HG03457 (cell line): ENCODE data around the gene ACVR1B.
"Not testable (repeated sequence)": the region's sequence is repeated elsewhere in the genome, so short reads cannot be mapped to it uniquely, and the experiment has no call there.

Experiments
- ATAC-seq: cut with Tn5 transposase; IDR thresholded peaks from one replicate; pipeline ENCODE4 v1.9.1; 2021; ENCODE audit warnings: moderate number of reproducible peaks; ENCODE audit not compliant: unreplicated experiment

ACVR1B gene

GRCh38 chr12:51969643-51970042 lies 18.1 kb downstream of the ACVR1B start:
- ATAC-seq = no peak

DNA sequence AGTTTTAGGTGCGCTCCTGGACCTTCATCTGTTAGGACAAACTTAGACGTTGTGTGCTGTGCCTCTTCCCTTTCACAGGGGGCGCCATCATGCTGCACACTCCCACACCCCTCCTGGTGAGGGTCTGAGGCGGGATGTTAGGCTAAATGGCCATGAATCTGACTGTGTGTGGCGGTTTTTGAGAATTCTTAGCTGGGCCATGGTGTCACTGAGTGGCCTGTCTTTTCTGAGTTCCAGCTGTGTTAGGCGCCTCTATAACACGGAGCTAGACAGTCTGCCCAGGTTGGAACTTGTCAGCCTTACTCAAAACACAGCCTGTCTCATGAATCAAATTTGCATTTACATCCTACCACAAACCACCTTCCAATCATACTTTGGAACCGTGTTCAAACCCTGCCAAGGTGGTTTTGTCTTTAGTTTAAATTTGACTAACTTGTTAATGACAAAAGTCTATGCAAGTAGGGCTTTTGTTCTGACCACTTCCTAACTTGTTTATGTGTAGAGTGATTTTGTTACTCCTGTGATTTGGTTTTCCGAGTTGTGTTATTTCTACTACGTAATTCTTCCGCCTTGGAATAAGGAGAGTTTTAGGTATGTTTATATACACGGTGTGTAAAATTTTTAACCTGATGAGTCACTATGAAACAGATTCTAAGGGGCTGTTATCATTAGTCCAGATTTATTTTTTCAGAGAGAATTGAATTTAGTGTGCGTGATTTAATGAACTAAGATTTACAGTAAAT lies 19.6 kb downstream of the ACVR1B start:
- ATAC-seq = peak; percentile 76

GRCh38 chr12:51971679-51972421 lies 20.4 kb downstream of the ACVR1B start:
- ATAC-seq = peak; percentile 34

DNA sequence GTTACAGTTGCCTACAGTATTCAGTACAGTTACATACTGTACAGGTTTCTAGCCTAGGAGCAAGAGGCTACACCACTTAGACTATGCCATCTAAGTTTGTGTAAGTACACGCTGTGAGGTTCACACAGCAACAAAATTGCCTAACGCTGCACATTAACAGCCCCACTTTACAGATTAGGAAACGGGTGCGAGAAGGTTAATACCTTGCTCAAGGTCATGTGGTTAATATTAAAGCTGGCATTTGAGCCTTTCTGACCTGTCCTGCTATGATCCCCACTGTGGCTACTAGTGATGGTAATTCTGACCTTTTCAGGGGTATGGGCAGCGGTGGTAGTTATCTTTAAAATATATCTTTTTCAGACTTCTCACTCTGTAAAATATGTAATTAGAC lies 20.9 kb downstream of the ACVR1B start:
- no peak for ATAC-seq

DNA sequence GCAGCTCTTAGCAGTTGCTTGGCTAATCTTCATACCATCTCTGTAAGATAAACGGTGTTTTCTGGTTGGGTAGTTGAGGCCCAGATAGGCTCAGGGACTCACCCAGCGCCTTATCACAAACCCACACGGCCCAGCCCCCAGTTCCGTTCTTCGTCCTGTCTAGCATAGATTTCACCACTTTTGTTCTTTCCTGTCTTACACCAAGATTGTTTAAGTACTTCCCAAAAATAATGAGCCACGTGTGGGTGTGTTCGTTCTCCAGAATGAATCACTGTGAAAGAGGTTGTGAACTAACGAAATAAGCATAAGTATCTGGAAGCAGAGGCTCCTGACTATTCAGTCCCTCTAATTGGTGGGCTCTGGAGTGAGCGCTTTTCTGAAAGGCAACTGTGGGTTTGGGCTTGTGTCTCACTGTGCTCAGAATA lies 21.4 kb downstream of the ACVR1B start:
- ATAC-seq = no peak

DNA sequence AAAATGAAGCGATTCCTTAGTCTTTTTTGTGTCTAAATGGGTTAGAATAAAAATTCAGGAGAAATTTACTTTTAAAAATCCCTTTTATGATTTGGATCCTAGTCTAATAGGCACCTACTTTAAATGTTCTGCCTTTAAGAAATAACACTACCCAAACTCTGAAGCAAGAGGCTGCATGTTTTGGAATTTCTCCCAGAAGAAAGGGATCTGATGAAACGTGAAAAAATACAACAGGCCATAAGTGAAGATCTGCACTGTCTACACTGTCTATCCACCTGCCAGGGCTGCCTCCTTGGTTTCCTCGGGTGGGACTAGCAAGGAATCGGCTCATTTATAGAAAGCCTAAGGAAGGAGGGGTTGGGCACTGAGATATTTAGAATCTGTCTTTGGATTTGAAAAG lies 22.1 kb downstream of the ACVR1B start:
- no peak for ATAC-seq

DNA sequence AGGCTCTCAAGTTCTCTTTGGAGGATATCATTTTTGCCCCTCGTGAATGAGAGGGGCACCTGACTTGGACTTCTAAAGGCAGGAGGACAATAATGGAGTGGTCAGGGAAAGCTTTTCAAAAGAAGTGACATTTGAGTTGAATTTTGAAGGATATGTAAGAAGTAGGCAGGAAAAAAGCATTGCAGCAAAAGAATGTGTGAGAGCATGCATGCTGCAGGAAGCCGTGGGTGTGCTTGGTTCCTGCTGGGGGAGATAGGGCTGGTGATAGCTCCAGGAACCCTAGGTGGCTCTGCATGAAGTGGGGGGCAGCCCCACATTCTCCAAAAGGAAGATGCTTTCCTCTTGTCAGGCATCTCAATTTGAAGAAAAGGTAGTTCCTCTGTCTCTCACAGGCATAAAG lies 23.1 kb downstream of the ACVR1B start:
- ATAC-seq = no peak

DNA sequence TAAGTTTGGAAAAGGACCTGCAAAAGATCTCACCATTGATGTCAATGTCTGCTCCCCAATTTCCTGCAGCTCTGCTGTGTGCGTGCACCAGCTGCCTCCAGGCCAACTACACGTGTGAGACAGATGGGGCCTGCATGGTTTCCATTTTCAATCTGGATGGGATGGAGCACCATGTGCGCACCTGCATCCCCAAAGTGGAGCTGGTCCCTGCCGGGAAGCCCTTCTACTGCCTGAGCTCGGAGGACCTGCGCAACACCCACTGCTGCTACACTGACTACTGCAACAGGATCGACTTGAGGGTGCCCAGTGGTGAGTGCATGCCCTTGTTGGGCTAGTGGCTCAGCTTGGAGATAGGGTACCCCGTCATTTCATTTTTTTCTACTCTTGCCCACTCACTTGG lies 23.7 kb downstream of the ACVR1B start:
- no peak for ATAC-seq

DNA sequence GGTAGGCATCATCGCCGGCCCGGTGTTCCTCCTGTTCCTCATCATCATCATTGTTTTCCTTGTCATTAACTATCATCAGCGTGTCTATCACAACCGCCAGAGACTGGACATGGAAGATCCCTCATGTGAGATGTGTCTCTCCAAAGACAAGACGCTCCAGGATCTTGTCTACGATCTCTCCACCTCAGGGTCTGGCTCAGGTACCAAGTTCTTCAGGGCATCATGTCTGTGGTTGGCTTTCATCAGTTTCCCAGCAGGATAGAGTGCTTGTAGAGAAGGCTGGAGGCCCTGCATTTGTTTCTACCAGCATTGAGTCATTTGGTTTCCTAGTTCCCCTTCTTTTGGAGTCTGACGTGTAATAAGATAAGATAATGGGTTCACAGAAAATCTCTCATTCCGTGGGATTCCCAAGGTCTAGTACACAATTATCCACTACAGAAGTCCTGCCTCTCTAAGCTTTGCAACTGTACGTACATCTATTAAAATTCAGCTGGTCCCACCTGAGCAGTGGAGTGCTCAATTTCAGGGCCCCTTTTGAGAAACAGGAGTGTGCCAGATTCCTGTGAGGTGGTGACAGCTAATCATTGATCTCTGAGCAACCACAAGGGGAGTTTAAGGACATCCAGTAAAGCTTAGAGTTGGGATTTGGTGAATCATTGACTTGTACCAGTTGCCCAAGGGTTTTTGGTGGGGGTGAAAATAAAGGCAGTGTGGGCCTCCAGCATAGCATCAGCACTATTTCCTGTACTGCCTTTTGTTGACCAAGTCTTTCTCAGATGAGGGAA lies 25.1 kb downstream of the ACVR1B start:
- no peak for ATAC-seq

DNA sequence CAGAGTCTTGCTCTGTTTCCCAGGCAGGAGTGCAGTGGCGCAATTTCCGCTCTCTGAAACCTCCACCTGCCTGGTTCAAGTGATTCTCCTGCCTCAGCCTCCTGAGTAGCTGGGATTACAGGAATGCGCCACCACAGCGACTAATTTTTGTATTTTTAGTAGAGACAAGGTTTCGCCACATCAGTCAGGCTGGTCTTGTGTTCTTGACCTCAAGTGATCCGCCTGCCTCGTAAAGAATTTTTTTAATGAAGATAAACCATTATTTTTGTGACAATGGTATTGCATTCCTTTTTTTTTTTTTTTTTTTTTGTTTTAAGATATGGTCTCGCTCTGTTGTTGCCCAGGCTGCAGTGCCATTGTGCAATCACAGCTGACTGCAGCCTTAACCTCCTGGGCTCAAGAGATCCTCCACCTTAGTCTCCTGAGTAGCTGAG lies 25.8 kb downstream of the ACVR1B start:
- ATAC-seq = no peak

DNA sequence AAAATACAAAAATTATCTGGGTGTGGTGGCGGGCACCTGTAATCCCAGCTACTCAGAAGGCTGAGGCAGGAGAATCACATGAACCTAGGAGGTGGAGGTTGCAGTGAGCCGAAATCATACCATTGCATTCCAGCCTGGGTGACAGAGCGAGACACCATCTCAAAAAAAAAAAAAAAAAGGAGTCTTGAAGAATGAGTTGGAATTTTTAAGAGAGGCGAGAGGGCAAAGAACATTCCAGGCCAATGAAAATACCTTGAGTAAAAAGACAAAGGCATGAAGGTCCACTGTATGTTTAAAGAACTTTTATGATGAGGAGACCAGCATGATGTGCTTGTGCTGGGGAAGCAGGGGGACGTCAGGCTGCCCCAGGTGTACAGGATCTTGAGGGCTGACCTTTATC lies 27.8 kb downstream of the ACVR1B start:
- ATAC-seq = not testable (repeated sequence)

DNA sequence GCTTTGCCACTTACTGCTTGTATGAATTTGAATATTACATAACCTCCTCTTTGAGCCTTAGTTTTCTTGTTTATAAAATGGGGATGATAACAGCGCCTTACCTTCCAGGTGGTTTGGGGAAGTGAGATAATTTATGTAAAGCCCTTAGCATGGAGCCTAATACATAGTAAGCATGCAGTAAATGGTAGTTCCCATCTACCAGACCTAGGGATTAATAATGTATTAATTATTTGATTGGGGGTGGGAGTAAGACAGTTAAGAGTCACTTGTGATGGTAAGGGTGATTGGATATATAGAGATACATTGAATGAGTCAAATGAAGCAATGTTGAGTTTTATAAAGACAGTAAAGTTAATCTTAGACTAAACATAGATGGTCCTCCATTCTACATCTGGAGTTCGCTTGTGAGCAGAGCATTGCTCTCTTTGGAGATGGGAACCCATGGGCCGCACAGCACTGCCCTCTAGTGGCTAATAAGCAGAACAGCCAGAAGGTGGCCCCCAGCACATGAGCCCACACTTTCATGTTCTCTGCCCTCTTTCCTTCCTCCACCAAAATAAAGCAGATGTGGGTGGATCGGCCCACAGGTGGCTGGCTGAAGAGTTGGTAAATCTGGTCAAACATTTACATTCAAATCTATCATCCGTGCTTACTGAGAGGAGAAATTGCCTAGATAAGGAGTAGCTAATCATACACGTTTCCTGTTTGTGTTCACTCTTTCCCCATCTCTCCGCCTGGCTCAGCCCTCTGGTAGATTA lies 28.7 kb downstream of the ACVR1B start:
- peak; percentile 68 for ATAC-seq

DNA sequence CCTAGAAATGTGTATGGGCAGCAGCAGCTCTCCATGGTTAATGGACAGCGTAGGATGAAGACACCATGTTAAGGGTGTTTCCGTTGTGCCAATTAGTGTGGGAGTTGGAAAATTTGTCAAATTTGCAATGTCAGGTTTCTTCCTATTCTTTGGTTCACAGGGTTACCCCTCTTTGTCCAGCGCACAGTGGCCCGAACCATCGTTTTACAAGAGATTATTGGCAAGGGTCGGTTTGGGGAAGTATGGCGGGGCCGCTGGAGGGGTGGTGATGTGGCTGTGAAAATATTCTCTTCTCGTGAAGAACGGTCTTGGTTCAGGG lies 29.3 kb downstream of the ACVR1B start:
- ATAC-seq = no peak

DNA sequence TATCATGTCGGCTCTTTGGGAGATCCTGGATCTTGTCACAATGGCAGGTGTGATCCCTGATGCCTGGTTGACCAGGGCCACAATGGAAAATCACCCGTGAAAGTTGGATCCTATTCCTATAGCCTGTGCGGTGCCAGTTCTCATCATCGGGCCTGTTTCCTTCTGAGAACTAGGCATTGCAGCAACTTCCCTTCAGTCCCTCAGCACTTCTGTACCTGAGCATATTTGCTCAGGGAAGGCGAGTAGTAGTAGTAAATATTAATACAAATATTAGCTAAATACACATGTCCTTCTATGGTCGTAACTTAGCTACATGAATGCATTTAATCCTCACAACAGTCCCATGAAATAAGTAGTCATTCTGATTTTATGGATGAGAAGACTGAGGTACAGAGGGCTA lies 33.2 kb downstream of the ACVR1B start:
- no peak for ATAC-seq

DNA sequence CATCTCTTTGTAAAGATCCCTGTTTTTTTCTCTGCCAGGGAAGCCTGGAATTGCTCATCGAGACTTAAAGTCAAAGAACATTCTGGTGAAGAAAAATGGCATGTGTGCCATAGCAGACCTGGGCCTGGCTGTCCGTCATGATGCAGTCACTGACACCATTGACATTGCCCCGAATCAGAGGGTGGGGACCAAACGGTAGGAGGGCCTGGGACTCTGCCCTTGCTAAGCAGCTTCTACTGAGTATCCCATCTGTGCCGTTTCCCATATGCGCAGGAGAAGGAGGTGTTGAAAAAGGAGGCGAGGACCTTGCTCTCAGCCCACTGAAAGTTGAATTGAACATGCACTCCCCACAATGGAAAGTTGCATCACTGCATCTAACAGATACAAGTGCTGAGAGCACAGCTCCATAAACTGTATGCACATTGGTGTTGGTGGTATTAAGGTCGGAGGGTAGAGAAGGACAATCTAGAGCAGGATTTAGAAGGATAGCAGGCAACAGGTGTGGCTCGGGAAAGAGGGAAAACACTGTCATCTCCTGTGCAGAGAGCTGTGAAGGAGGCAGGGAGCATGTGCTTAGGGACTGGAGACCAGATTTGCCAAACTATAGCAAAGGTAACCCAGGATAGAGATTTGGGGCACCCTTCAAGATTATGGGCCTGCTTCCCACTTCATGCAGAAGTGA lies 33.8 kb downstream of the ACVR1B start:
- ATAC-seq = no peak

GRCh38 chr12:51986834-51987233 lies 35.3 kb downstream of the ACVR1B start:
- ATAC-seq = no peak

DNA sequence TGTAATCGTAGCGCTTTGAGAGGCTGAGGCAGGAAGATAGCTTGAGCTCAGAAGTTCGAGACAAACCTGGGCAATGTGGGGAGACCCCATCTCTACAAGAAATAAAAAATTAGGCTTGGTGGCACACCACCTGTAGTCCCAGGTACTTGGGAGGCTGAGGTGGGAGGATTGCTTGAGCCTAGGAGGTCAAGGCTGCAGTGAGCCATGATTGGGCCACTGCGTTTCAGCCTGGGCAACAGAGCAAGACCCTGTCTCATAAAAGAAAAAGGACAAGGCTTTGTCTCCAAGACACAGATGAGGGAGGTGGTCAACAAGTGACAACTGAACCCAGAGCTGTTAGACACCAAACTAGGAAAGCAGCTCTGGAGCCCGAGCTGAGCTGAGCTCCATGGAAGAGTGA lies 40.7 kb downstream of the ACVR1B start:
- no peak for ATAC-seq

DNA sequence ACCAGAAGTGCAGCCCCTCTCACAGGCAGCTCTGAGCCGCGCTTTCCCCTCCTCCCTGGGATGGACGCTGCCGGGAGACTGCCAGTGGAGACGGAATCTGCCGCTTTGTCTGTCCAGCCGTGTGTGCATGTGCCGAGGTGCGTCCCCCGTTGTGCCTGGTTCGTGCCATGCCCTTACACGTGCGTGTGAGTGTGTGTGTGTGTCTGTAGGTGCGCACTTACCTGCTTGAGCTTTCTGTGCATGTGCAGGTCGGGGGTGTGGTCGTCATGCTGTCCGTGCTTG lies 43.0 kb downstream of the ACVR1B start:
- no peak for ATAC-seq

GRCh38 chr12:51994959-51995358 lies 43.5 kb downstream of the ACVR1B start:
- no peak for ATAC-seq

GRCh38 chr12:51997136-51997535 lies 45.6 kb downstream of the ACVR1B start:
- ATAC-seq = no peak

- ATAC-seq = no peak
Observed at GRCh38 chr12:52003016-52003550, 51.6 kb downstream of the ACVR1B start.
